H9 (cell line): ENCODE results near the gene TEX55. TPM values are rescaled to one million over a fixed set of nuclear protein-coding genes. Genes with fewer than 3 reads are reported as not detected.

Source experiments
- DNase-seq: peaks from one replicate; pipeline ENCODE4 v3.0.0-alpha.2; 2017
- H2AFZ ChIP-seq: one replicate; pipeline ENCODE4 v1.6.1; 2013; ENCODE audit warnings: mild to moderate bottlenecking, low read length, control low read depth, moderate library complexity
- H2AK5ac ChIP-seq: 2 replicates; pipeline ENCODE4 v1.6.1; 2013; ENCODE audit warnings: low read length, control low read depth, mixed read lengths; ENCODE audit not compliant: insufficient read length
- H2BK120ac ChIP-seq: one replicate; pipeline ENCODE4 v1.6.1; 2013; ENCODE audit warnings: low read depth, mild to moderate bottlenecking, low read length, control low read depth, inconsistent platforms; ENCODE audit not compliant: poor library complexity, severe bottlenecking
- H2BK12ac ChIP-seq: 2 replicates; pipeline ENCODE4 v1.6.1; 2013; ENCODE audit warnings: low read length, control low read depth, mixed read lengths, low read depth; ENCODE audit not compliant: insufficient read length
- H2BK15ac ChIP-seq: 2 replicates; pipeline ENCODE4 v1.6.1; 2013; ENCODE audit warnings: low read depth, low read length, control low read depth
- H2BK20ac ChIP-seq: one replicate; pipeline ENCODE4 v1.6.1; 2013; ENCODE audit warnings: low read depth, mild to moderate bottlenecking, low read length, control low read depth, inconsistent platforms; ENCODE audit not compliant: poor library complexity, severe bottlenecking
- H2BK5ac ChIP-seq: 2 replicates; pipeline ENCODE4 v1.6.1; 2013; ENCODE audit warnings: low read length, control low read depth, mixed read lengths; ENCODE audit not compliant: insufficient read length
- H3K14ac ChIP-seq: 2 replicates; pipeline ENCODE4 v1.6.1; 2013; ENCODE audit warnings: low read length, control low read depth; ENCODE audit not compliant: insufficient read depth
- H3K18ac ChIP-seq: 2 replicates; pipeline ENCODE4 v1.6.1; 2013; ENCODE audit warnings: low read depth, mild to moderate bottlenecking, mixed read lengths, low read length, control low read depth; ENCODE audit not compliant: insufficient read length
- H3K23ac ChIP-seq: 2 replicates; pipeline ENCODE4 v1.6.1; 2013; ENCODE audit warnings: low read length, control low read depth, mixed read lengths, low read depth; ENCODE audit not compliant: insufficient read length
- H3K23me2 ChIP-seq: 2 replicates; pipeline ENCODE4 v1.6.1; 2013; ENCODE audit warnings: low read depth, mild to moderate bottlenecking, mixed read lengths, low read length, control low read depth; ENCODE audit not compliant: insufficient read length, poor library complexity, severe bottlenecking
- H3K27ac ChIP-seq: 2 replicates; pipeline ENCODE4 v1.5.1; 2013; ENCODE audit warnings: low read length, control low read depth, mixed read lengths, low read depth; ENCODE audit not compliant: insufficient read length
- H3K27me3 ChIP-seq: 2 replicates; pipeline ENCODE4 v1.6.1; 2013; ENCODE audit warnings: low read length, control low read depth, inconsistent platforms; ENCODE audit not compliant: insufficient read depth
- H3K4ac ChIP-seq: 2 replicates; pipeline ENCODE4 v1.6.1; 2013; ENCODE audit warnings: low read depth, mild to moderate bottlenecking, control low read depth, inconsistent platforms, low read length, moderate library complexity
- H3K4me1 ChIP-seq: 2 replicates; pipeline ENCODE4 v1.6.1; 2013; ENCODE audit warnings: low read length, control low read depth, inconsistent platforms; ENCODE audit not compliant: insufficient read depth
- H3K4me2 ChIP-seq: 2 replicates; pipeline ENCODE4 v1.6.1; 2013; ENCODE audit warnings: low read length, control low read depth, mixed read lengths; ENCODE audit not compliant: insufficient read length, insufficient read depth
- H3K56ac ChIP-seq: 2 replicates; pipeline ENCODE4 v1.6.1; 2013; ENCODE audit warnings: low read depth, mild to moderate bottlenecking, mixed read lengths, low read length, control low read depth; ENCODE audit not compliant: insufficient read length
- H3K79me1 ChIP-seq: 2 replicates; pipeline ENCODE4 v1.6.1; 2013; ENCODE audit warnings: low read depth, mild to moderate bottlenecking, moderate library complexity, low read length, control low read depth, inconsistent platforms; ENCODE audit not compliant: insufficient read depth, poor library complexity, severe bottlenecking
- H3K79me2 ChIP-seq: 2 replicates; pipeline ENCODE4 v1.6.1; 2013; ENCODE audit warnings: low read length, control low read depth, inconsistent platforms; ENCODE audit not compliant: insufficient read depth
- H3K9ac ChIP-seq: 2 replicates; pipeline ENCODE4 v1.6.1; 2013; ENCODE audit warnings: low read length, control low read depth, mixed read lengths; ENCODE audit not compliant: insufficient read length; ENCODE audit errors: extremely low read depth
- H3K9me3 ChIP-seq: one replicate; pipeline ENCODE4 v1.6.1; 2013; ENCODE audit warnings: low read depth, low read length, inconsistent platforms; ENCODE audit not compliant: control insufficient read depth
- H3T11ph ChIP-seq: one replicate; pipeline ENCODE4 v1.6.1; 2013; ENCODE audit warnings: mild to moderate bottlenecking, low read length, control low read depth, inconsistent platforms
- H4K20me1 ChIP-seq: one replicate; pipeline ENCODE4 v1.6.1; 2013; ENCODE audit not compliant: control insufficient read depth, insufficient read length, insufficient read depth
- H4K5ac ChIP-seq: 2 replicates; pipeline ENCODE4 v1.6.1; 2013; ENCODE audit warnings: low read depth, mild to moderate bottlenecking, mixed read lengths, low read length, control low read depth; ENCODE audit not compliant: insufficient read length
- H4K8ac ChIP-seq: replicated peaks from 2 replicates; pipeline ENCODE4 v1.6.1; 2013; ENCODE audit warnings: low read length, control low read depth, mixed read lengths, low read depth; ENCODE audit not compliant: insufficient read length
- H4K91ac ChIP-seq: 2 replicates; pipeline ENCODE4 v1.6.1; 2013; ENCODE audit warnings: low read depth, mild to moderate bottlenecking, moderate library complexity, mixed read lengths, low read length, control low read depth; ENCODE audit not compliant: insufficient read length
- H3K27ac Mint-ChIP-seq, 3 experiments: 2 replicates in 2 of 3; 3 replicates in 1 of 3; pipeline ENCODE4 v1.8.0; 2020 to 2021; ENCODE audit warnings: mixed read lengths in 3 of 3, mild to moderate bottlenecking in 1 of 3, moderate library complexity in 1 of 3
- H3K27me3 Mint-ChIP-seq: 2 replicates; pipeline ENCODE4 v1.8.0; 2021; ENCODE audit warnings: low read depth, mild to moderate bottlenecking, moderate library complexity, mixed read lengths
- H3K36me3 Mint-ChIP-seq, 3 experiments: 2 replicates in 2 of 3; 3 replicates in 1 of 3; pipeline ENCODE4 v1.8.0; 2020 to 2021; ENCODE audit warnings: low read depth in 3 of 3, mixed read lengths in 3 of 3; ENCODE audit not compliant: insufficient read depth in 1 of 3
- H3K4me1 Mint-ChIP-seq, 2 experiments: 2 replicates each; pipeline ENCODE4 v1.8.0; 2020; ENCODE audit warnings: mixed read lengths in 2 of 2
- H3K4me3 Mint-ChIP-seq, 2 experiments: 2 replicates in 1 of 2; 3 replicates in 1 of 2; pipeline ENCODE4 v1.8.0; 2020 to 2021; ENCODE audit warnings: mild to moderate bottlenecking in 2 of 2, mixed read lengths in 2 of 2, moderate library complexity in 1 of 2
- H3K9me3 Mint-ChIP-seq, 2 experiments: 2 replicates in 1 of 2; 3 replicates in 1 of 2; pipeline ENCODE4 v1.8.0; 2020; ENCODE audit warnings: mild to moderate bottlenecking in 2 of 2, mixed read lengths in 2 of 2, moderate library complexity in 1 of 2
- WGBS: extraction: QIAGEN DNeasy Blood & Tissue Kit; methylation state at CpG from one replicate; pipeline ENCODE4 v1.1.7; 2013; ENCODE audit warnings: missing lambda C conversion rate, low lambda C conversion rate, mixed read lengths; ENCODE audit not compliant: insufficient read length; ENCODE audit errors: extremely low coverage; 5-methylcytosine and 5-hydroxymethylcytosine counted together
- total RNA-seq: library from RNA; stranded (reverse); gene quantifications from 2 replicates; pipeline ENCODE4 v1.2.1, GENCODE V29; 2021
- TF ChIP-seq, protein P1 (sequence below): fragments of 200-600 bp; sonication (generic); conservative IDR thresholded peaks from 3 replicates; pipeline ENCODE4 v1.8.0; 2021; ENCODE audit warnings: antibody characterized with exemption, mild to moderate bottlenecking

The TEX55 gene
- total RNA-seq, 1 experiment from 2014 or later = not detected

DNA sequence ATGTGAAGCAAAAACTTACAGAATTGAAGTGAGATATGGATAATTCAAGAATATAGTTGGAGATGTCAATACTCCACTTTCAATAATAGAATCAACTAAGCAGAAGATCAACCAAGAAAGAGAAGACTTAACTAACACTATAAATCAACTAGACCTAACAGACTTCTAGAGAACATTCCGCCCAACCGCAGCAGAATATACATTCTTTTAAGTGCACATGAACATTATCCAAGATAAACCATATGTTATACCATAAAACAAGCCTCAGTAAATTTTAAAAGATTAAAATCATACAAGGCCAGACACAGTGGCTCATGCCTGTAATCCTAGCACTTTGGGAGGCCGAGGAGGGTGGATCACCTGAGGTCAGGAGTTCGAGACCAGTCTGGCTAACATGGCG lies 5.5 kb upstream of the TEX55 start:
- Histone ChIP-seq H3K4ac (no peak overlapping the region), H3K9ac (no peak overlapping the region), H3K9me3 (no peaks in the 10 kb centered on the region), H4K20me1 (no peaks in the 10 kb centered on the region), H3K14ac (no peak overlapping the region), H2AFZ (no peak overlapping the region), H4K91ac (no peak overlapping the region), H3T11ph (no peak overlapping the region), H2AK5ac (no peak overlapping the region), H3K27me3 (no peaks in the 10 kb centered on the region), H2BK120ac (no peak overlapping the region), H3K4me1 (no peaks in the 10 kb centered on the region), H3K23ac (no peak overlapping the region), H3K23me2 (no peaks in the 10 kb centered on the region), H3K18ac (no peak overlapping the region), H2BK20ac (no peak overlapping the region), H4K8ac (no peak overlapping the region), H3K79me1 (no peaks in the 10 kb centered on the region), H3K56ac (no peak overlapping the region), H4K5ac (no peak overlapping the region), H3K79me2 (no peaks in the 10 kb centered on the region), H2BK12ac (no peak overlapping the region), H3K4me2 (no peak overlapping the region), H2BK5ac (no peak overlapping the region), H3K27ac (no peak overlapping the region), H2BK15ac (no peak overlapping the region)
- Mint-ChIP-seq H3K36me3 (peaks cover 0 to 12% (median 2%) of the 10 kb centered on the region in 3 experiments; a peak in 3 of 7 replicates), H3K9me3 (peaks cover 15 to 19% of the 10 kb centered on the region in 2 experiments), H3K27ac (no peak overlapping the region), H3K4me3 (no peak overlapping the region), H3K4me1 (peaks cover under 1 to 3% of the 10 kb centered on the region in 2 experiments; a peak in 1 of 4 replicates), H3K27me3 (peaks cover 1% of the 10 kb centered on the region)
- TF ChIP-seq, protein P1, sequence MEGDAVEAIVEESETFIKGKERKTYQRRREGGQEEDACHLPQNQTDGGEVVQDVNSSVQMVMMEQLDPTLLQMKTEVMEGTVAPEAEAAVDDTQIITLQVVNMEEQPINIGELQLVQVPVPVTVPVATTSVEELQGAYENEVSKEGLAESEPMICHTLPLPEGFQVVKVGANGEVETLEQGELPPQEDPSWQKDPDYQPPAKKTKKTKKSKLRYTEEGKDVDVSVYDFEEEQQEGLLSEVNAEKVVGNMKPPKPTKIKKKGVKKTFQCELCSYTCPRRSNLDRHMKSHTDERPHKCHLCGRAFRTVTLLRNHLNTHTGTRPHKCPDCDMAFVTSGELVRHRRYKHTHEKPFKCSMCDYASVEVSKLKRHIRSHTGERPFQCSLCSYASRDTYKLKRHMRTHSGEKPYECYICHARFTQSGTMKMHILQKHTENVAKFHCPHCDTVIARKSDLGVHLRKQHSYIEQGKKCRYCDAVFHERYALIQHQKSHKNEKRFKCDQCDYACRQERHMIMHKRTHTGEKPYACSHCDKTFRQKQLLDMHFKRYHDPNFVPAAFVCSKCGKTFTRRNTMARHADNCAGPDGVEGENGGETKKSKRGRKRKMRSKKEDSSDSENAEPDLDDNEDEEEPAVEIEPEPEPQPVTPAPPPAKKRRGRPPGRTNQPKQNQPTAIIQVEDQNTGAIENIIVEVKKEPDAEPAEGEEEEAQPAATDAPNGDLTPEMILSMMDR = no peak
- WGBS = no CpG with 5 or more reads among the region's 5 CpGs
- DNase-seq = no peak
